NCI-H82 (cell line): ENCODE measurements around the gene RBPJL.

Source experiments
- DNase-seq: peaks from one replicate; lab custom pipeline; 2025; lab: John Stamatoyannopoulos, UW

Gene RBPJL

GRCh38 chr20:45293041-45294002 lies 13.3 kb upstream of the RBPJL start:
- peak; percentile 96 for DNase-seq

GRCh38 chr20:45294003-45294368 lies 12.7 kb upstream of the RBPJL start:
- no peak for DNase-seq

GRCh38 chr20:45294659-45295058 lies 12.0 kb upstream of the RBPJL start:
- DNase-seq: no peak

- no peak for DNase-seq
Observed at GRCh38 chr20:45297786-45298497, 8.7 kb upstream of the RBPJL start.

GRCh38 chr20:45299786-45300185 lies 6.9 kb upstream of the RBPJL start:
- no peak for DNase-seq

GRCh38 chr20:45300961-45301360 lies 5.7 kb upstream of the RBPJL start:
- DNase-seq: peak; percentile 85

- no peak for DNase-seq
Observed at GRCh38 chr20:45301824-45302271, 4.8 kb upstream of the RBPJL start.

GRCh38 chr20:45303586-45304463 lies 2.8 kb upstream of the RBPJL start:
- DNase-seq: no peak

GRCh38 chr20:45304464-45304999 lies 2.1 kb upstream of the RBPJL start:
- no peak for DNase-seq

- DNase-seq: no peak
Observed at GRCh38 chr20:45305262-45305661, 1.4 kb upstream of the RBPJL start.

- DNase-seq: no peak
Observed at GRCh38 chr20:45307076-45307640, 518 bp downstream of the RBPJL start.

GRCh38 chr20:45308117-45308778 lies 1.6 kb downstream of the RBPJL start, which contains the start of gene MATN4:
Gene MATN4, minus strand, starts transcription at chr20:45308299. Its CDS starts 2,717 bp downstream, at chr20:45305582.
- DNase-seq: no peak

- DNase-seq: no peak
Observed at GRCh38 chr20:45309075-45309474, 2.4 kb downstream of the RBPJL start.

GRCh38 chr20:45311589-45312211 lies 5.1 kb downstream of the RBPJL start:
- peak; percentile 86 for DNase-seq

- DNase-seq: no peak
Observed at GRCh38 chr20:45312241-45312640, 5.6 kb downstream of the RBPJL start.

- no peak for DNase-seq
Observed at GRCh38 chr20:45313065-45313695, 6.5 kb downstream of the RBPJL start.

- DNase-seq: no peak
Observed at GRCh38 chr20:45313943-45314342, 7.3 kb downstream of the RBPJL start.

GRCh38 chr20:45315672-45316071 lies 9.0 kb downstream of the RBPJL start:
- no peak for DNase-seq

GRCh38 chr20:45316150-45317080 lies 9.8 kb downstream of the RBPJL start:
- DNase-seq: no peak
